HG03571 (cell line): Measurements from ENCODE around the gene POLA2.

Experiments
- ATAC-seq: cut with Tn5 transposase; IDR thresholded peaks from one replicate; pipeline ENCODE4 v1.9.1; 2021; ENCODE audit not compliant: unreplicated experiment

Gene POLA2

DNA sequence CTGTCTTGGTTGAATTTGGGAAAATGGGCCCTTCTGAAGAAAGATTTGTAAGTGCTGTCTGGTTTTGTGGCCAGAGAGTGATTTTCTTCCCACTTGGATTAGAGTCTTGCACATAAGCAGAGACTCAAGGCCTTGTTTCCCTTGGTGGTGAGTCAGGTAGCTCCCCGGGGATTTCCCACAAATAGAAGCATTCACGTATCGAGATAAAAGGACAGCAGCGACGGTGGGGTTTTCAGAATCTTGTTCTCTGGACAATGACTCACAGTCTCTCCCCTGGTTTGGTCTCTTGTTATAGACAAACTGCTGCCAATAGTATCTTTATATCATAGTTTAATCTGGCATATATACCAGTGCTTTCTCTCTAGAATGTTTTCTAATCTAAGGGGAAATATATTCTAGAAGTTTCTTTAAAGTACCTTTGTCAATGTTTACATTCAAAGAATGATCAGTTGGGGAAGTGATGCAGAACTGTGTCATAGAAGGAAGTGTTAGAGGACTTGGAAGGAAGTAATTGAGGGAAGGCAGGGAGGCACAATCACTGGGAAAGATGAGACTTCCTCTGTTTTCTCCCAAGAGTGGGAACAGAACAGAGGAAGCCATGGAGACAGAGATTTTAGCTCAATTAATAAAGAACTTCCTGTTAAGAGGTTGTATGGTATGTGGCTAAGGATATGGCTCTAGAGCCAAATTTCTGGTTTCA lies 18.1 kb downstream of the POLA2 start:
- no peak for ATAC-seq

DNA sequence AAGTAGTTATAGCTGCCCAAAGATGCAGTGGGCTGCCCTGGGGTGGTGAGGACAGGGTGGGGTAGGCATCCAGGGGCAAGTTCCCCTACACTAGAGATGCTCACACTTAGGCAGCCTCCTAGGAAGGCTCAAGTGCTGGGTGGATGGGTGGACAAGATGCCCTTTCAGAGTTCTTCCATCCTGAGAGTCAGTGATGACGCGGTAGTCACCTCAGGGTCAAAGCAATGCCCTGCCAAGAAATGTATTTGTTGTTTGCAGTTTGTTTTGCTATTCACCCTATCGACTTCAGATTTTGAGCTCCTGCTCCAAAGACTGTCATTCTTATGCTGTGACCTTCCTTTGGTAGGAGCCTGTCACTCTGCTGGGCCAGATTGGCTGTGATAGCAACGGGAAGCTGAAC lies 18.9 kb downstream of the POLA2 start:
- ATAC-seq: no peak

DNA sequence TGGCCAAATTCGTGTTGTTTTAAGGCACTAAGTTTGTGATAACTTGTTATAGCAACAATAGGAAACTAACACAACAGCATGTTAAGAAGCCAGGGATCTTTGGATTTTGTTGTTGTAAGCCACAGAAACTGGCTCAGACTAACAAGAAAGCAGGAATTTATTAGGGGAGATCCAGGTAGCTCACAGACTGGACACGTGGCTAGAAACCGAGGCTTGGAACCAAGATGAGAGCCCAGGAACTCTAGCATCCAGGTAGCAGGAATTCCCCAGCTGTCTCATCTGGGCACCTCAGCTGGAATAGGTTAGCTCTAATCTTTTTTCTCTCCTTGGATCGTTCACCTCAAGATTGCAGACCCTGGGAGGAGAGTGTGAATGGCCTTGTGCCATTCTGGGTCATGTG lies 24.9 kb downstream of the POLA2 start:
- no peak for ATAC-seq

DNA sequence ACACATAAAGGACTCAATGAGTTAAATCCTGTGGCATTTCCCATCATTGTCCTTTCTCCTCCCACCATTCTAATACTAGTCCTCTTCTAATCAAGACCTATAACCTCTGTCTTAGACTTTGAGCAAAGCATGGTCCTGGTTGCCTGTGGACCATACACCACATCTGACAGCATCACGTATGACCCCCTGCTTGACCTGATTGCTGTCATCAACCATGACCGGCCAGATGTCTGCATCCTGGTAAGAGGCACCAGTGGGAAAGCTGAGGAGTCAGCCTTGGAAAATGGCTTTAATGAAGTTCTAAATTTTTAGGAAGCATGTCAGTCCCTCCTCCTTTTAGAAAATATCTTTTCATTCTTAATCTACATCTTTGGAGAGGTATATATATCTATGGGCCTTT lies 25.8 kb downstream of the POLA2 start:
- no peak for ATAC-seq

DNA sequence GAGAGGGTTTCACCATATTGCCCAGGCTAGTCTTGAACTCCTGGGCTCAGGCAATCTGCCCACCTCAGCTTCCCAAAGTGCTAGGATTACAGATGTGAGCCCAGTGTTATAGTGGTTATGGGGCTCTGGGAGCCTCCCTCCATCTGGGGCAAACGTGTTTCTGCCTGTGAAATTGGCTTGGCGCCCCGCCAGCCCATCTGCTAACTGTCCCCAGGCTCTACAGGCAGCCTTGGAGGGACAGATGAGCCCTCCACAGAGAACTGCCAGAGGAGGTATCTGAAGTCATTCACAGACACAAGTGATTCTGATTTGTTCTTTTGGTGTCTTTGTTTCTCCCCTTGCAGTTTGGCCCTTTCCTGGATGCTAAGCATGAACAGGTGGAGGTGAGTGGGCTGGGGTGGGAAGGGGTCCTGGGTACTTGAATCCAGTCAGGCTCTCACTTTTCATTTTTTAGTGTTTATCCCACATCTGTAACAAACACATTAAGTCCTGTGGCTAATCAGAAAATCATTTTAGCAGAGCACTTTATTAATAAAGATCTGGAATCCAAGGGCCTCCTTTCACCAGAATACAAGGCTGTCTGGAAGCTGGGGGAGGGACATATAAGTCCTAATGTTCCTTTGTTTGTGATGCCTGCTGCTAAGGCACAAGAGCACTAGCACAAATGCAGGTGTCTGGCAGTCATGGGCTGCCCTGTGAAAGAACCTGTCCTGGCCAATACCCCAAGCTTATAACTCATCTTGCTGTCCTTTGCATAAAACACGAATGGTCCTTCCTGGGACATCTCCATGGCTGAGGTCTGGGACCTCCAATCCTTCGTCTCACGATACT lies 27.2 kb downstream of the POLA2 start:
- no peak for ATAC-seq

DNA sequence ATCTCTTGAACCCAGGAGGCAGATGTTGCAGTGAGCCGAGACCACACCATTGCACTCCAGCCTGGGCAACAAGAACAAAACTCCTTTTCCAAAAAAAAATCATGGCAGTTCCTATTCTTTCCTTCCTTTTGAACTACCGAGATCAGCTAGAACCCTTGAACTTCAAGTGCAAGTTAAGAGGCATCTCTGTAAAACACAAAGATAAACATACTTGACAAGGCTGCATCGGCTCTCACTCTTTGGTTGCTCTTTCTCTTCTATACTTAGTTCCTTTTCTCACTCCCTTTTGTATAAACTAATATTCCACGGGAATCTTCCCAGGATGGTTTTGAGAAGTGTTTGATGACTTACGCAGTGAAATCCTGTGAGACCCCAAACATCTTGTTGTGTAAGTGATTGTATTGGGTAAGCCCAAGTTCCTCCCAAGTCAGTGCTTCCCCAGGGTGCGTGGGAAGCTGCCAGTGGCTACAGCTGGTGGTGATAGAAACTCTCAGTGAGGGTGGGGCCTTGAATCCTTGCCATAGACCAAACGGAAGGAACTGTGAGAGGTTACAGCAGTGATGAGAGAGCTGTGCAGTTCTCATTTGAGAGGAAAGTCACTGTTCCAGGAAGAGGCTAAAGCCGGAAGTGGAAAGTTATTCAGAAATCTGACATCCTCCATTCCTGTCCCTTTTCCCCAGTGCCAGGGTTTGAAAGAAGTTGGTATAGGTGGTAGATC lies 28.8 kb downstream of the POLA2 start:
- ATAC-seq: no peak

DNA sequence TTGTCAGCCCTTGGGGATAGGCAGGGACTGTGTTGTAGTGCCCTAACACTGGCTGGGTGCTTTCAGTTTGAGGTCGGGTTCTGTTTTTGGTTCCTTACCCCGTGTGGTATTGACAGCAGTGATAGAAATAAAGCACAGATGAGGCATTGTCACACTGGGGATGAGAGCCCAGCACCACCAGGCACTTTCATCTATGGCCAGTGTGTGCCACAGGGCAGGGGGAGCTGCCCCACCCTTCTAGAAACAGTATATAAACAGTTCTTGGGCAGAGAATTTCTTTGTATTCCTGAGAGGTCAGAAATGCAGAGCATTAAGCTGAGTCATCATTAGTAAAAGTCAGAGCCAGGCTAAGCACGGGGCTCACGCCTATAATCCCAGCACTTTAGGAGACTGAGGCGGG lies 29.9 kb downstream of the POLA2 start:
- no peak for ATAC-seq

DNA sequence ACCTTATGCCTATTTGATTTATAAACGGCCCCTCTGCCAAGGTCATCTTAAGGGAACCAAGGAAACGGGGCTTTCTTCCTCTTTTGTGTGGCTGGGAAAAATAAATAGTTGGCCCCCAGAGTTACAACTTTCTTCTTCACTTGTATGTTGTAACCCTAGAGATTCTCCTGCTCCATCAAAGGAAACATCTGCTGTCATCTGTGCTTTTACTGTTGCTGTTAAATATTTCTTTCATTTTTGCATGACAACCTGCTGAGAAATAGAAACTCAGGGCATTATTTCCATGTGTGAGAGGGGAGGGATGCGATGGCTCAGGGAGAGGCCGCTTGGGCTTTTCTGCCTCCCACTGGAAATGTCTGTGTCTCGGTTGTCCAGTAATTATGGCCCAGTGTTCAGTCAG lies 31.1 kb downstream of the POLA2 start:
- ATAC-seq: no peak

DNA sequence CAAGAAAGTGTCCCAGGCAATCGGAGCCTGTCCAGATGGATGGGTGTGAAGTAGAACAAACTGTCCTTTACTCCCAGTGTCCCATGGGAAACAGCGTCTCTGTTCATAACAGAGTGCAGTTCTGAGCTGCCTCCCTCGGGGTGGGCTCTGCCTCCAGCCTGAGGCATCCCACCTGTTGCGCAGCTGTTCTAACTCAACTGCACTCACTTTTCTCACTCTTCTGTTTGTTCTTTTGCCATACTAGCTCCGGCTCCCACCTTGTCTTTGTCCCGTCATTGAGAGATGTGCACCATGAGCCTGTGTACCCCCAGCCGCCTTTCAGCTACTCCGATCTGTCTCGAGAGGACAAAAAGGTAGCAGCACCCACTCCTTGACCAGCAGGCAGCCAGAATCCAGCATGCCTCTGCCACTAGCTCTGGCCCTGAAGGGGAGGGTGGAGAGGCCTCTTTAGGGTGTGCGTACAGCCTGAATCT lies 32.2 kb downstream of the POLA2 start:
- ATAC-seq: no peak

DNA sequence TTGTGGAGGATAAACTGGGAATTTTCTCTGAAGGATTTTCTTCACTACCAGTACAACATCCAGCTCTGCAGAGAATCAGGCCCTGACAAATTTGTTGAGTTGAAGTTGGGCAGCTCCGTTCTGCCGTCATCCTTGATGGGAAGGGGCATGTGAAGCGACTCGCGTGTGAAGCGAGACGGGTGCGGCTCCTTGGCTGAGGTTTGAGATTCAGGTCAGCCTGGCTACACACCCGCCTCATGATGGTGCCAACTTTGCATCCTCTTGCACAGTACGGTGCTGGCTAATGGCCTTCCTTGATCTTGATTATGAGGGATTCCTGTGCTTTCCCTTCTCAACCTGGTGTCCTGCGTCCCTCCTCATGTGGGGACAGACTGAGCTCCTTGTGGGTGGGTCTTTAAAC lies 33.2 kb downstream of the POLA2 start:
- ATAC-seq: no peak

DNA sequence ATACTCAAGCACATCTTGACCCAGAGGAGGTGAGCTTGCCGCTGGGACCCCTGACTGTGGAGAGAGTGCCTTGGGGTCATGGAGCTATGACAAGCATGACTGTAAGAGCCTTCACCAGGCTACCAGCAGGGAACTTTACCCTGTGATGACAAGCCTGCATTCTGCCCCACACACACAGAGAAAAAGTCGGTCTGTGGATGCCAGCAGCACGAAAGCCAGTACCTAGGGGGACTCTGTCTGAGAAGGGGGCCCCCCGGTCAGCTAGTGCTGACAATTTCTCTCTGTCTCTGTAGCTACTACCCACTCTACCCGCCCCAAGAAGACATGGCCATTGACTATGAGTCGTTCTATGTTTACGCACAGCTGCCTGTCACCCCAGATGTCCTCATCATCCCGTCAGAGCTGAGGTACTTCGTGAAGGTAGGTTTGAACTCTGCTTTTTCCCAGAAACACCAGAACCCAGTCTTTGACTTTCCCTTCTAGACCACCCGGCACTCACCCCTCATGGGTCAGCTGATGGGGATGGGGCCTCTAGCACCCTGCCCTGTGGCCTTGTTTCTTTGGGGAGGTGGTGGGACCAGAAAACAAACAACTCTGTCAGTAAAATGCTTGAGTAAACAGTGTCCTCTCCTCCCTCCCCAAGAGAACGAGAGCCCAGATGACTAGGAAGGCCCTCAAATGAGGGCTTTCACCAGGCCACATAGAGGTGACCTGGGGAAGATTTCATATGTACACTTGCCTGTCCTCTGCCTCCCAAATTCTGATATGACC lies 34.0 kb downstream of the POLA2 start:
- no peak for ATAC-seq

DNA sequence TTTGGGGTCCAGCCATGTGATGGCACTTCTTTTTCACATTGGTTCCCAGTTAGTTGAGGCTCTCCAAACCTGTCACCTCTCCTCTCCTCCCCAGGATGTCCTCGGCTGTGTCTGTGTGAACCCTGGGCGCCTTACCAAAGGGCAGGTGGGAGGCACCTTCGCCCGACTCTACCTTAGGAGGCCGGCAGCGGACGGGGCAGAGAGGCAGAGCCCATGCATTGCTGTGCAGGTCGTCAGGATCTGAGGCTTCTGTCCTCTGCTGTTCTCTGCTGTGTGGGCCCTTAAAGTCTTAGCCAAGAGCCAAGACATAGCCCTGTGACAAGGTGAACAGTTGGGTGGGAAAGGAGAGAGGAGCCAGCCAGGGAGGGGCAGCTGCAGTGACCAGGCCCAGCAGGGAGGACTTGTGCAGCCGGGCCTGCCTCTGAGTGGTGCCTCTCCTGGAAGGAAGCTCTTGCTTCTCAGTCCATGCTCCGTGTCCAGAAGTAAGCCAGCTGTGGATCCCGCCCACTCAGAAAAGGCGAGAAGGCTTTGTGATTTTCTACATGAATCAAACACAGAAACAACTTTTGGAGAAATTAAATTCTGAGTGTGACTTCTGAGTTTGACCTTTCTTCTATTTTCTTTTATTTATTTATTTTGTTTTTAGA lies 35.4 kb downstream of the POLA2 start:
- ATAC-seq: no peak

DNA sequence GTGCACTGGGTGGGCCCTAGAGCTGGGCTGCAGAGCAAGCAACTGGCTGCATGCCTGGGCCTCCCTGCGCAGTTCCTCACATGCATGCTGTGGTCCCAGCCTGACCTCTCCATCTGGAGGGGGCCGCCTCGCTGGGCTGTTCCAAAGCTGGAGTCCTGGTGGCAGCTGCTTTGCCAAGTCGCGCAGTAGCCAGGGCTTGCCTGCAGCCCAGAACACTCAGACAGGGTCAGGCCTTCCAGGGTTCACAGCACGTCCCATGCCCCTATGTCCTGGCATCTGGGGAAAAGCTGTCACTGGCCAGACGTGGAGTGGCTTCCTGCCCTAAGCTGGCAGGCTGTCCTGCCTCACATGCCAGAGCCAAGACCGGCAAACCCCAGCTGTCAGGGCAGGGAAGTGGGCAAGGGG lies 36.4 kb downstream of the POLA2 start:
- ATAC-seq: no peak

DNA sequence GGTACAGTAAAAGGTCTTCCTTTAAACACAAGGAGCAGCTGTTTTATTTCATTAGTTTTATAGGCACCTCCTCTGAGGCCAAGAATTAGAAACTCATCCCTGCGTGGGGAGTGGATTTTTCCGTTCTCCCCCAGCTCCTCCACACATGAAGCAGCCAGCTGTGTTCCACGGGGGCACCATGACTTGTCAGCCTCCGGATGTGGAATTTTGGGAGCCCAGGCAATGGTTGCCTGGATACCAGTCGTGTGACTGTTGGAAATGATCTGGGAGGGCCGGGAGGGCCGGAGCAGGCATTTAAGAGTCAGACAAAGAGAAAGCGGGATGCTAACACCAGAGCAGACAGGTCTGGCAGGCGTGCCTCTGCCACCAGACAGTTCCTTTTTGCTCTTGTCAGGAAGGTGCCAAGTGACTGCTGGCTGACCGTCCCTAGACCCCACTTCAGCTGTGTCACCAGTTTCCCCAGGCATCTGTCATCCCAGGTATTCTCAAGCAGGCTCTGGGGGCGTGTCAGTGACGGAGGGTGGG lies 37.0 kb downstream of the POLA2 start:
- ATAC-seq: no peak

DNA sequence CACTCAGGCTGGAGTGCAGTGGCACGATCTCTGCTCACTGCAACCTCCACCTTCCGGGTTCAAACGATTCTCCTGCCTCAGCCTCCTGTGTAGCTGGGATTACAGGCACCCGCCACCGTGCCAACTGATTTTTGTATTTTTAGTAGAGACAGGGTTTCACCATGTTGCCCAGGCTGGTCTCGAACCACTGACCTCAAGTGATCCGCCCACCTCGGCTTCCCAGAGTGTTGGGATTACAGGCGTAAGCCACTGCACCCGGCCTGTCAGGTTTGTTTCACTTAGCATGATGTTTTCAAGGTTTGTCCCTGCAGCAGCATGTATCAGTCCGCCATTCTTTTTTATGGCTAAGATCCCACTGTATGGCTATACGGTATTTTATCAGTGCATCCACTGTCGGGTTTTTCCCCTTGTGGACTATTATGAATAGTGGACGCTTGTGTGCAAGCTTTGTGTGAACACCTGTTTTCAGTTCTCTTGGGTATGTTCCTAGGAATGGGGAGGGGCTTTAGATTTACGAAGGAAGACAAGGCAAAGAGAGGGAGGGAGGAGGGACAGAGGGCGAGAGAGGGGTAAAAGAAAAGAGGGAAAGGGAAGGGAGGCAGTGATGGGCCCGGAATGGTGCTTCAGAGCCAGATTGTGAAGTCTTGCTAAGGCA lies 39.0 kb downstream of the POLA2 start:
- no peak for ATAC-seq

DNA sequence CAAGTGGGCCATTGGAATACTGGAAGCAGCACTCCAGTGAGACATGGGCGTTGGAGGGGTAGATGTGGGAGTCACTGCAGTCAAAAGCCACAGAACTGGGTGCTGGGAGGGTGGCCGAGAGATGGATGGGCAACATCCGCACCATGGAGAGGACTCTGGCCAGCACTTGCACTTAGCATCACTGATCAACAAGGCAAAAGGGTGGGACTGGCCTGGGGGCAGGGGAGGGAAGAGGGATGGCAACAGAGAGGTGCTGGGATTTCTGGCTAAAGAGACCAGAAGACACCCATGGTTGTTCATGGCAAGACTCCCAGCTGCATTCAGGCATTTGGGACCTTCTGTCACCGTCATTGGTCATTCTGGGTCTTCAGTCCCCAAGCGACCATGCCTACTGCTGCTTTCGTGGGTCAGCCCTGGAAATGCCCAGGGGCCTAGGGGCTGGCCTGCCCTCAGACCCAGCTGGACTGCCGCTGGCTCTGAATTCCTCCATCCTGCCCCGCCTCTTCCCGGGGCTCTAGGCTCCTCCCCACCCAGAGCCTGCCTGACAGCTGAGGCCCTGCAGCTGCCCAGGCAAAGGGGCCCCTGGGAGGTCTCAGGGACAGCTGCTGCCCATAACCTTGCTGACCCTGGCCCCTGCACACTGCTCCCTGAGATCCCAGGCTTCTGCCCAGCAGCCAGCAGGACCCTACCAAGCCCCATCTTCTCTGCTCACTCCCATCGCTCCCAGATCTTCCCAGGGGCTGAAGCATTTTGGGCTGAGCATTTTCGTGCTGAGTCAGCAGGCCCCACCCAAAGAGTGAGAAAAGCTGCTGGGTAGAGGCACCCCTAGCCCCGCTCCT lies 39.9 kb downstream of the POLA2 start:
- no peak for ATAC-seq

DNA sequence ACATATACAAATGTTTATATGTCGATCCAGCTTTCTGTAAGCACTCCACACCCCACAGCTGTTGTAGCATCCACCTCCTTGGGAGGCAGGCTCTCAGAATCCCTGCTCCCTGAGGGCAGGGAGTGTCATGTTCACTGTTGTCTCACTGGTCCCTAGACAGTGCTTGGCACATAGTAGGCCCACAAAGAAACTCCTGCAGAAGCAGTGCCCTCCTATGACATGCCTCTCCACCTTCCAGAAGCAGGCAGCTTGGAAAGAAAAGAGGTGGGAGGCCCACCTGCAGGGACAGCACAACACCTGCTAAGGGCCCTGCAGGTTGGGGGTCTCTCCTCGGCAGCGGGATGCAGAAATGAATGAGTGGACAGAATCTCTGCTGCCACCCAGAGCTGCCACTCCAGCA lies 41.8 kb downstream of the POLA2 start:
- no peak for ATAC-seq

DNA sequence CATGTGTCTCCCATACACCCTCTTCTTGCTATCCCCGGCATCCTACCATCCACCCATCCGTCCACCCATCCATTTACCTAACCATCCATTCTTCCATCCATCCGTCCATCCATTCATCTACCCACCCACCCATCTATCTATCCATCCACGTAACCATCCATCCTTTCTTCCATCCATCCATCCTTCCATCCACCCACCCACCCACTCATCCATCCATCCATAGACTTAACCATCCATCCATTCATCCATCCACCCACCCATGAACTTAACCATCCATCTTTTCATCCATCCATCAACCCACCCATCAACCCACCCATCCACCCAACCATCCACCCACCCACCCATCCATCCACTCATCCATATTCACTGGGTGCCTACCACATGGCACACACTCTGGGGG lies 42.3 kb downstream of the POLA2 start:
- ATAC-seq: no peak

DNA sequence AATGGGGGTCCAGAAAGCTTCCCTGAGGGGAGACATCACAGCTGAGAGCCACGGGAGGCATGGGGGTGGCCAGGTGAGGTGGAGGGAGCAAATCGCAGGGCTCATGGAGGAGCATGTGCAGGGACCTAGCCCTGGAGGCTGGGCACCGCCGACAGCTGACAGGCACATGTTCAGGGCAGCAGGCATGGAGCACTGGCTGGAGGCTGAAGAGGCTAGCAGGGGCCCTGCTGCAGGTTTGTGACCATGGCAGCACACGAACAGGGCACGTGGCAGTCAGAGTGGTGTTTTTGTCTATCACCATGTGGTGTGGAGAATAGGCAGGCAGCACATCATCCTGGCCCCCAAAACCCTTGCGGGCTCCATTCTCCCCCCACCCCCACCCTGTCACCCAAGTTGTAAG lies 42.9 kb downstream of the POLA2 start:
- ATAC-seq: no peak
